CD4-positive, alpha-beta T cell (primary cell): ENCODE measurements around the gene SLCO1A2. TPM values are rescaled to one million over a fixed set of nuclear protein-coding genes. Genes with fewer than 3 reads are reported as not detected.

Experiments used
- ATAC-seq: fragments of 200-7000 bp; cut with Tn5 transposase; one replicate; pipeline ENCODE4 v1.10.0; 2022; ENCODE audit warnings: mild to moderate bottlenecking; ENCODE audit not compliant: poor library complexity
- CTCF ChIA-PET: fragments of 350-600 bp; sonication (Branson Sonifier 250); formaldehyde crosslinking; loops from one replicate; lab custom pipeline; 2021; ENCODE audit warnings: antibody characterized with exemption, inconsistent platforms; lab: Charles Lee
- POLR2A ChIA-PET: fragments of 350-600 bp; sonication (Branson Sonifier 250); formaldehyde crosslinking; loops from one replicate; lab custom pipeline; 2021; ENCODE audit warnings: antibody characterized with exemption, inconsistent platforms; lab: Charles Lee
- DNase-seq, 14 experiments: peaks; one replicate each; pipeline ENCODE4 v3.0.0-alpha.2; 2013 to 2020; ENCODE audit warnings: mixed read lengths in 2 of 14
- H3K27ac ChIP-seq, 2 donors: one replicate each; pipeline versions ENCODE4 v1.5.1 to v1.7.0; 2013; ENCODE audit warnings: low read length in 2 of 2, low read depth in 1 of 2, mild to moderate bottlenecking in 1 of 2
- H3K27me3 ChIP-seq, 2 experiments: 1 replicate in 1 of 2; 2 replicates in 1 of 2; pipeline versions ENCODE4 v1.6.1 to v1.7.0; 2013; ENCODE audit warnings: low read length in 2 of 2, control low read depth in 1 of 2, mild to moderate bottlenecking in 1 of 2, moderate library complexity in 1 of 2; ENCODE audit not compliant: insufficient read depth in 2 of 2, control insufficient read depth in 1 of 2
- H3K36me3 ChIP-seq: one replicate; pipeline ENCODE4 v1.6.1; 2013; ENCODE audit warnings: low read length, control low read depth; ENCODE audit not compliant: insufficient read depth
- H3K4me1 ChIP-seq: one replicate; pipeline ENCODE4 v1.6.1; 2013; ENCODE audit warnings: low read length, control low read depth; ENCODE audit not compliant: insufficient read depth
- H3K4me3 ChIP-seq: one replicate; pipeline ENCODE4 v1.5.1; 2013; ENCODE audit warnings: mild to moderate bottlenecking, low read length, moderate library complexity
- H3K9me3 ChIP-seq, 2 experiments: 1 replicate in 1 of 2; 2 replicates in 1 of 2; pipeline versions ENCODE4 v1.6.1 to v1.7.0; 2013; ENCODE audit warnings: low read length in 2 of 2, mild to moderate bottlenecking in 2 of 2, control low read depth in 1 of 2, moderate library complexity in 1 of 2; ENCODE audit not compliant: control insufficient read depth in 1 of 2, insufficient read depth in 1 of 2
- H3K27ac Mint-ChIP-seq: one replicate; pipeline ENCODE4 v1.8.0; 2020; ENCODE audit warnings: mixed read lengths
- H3K27me3 Mint-ChIP-seq: one replicate; pipeline ENCODE4 v1.8.0; 2021; ENCODE audit warnings: mixed read lengths
- H3K36me3 Mint-ChIP-seq: one replicate; pipeline ENCODE4 v1.8.0; 2021; ENCODE audit warnings: low read depth, mixed read lengths
- H3K4me1 Mint-ChIP-seq: one replicate; pipeline ENCODE4 v1.8.0; 2021; ENCODE audit warnings: low read depth, mixed read lengths
- H3K4me3 Mint-ChIP-seq: one replicate; pipeline ENCODE4 v1.8.0; 2020; ENCODE audit warnings: mild to moderate bottlenecking, mixed read lengths
- H3K9me3 Mint-ChIP-seq: one replicate; pipeline ENCODE4 v1.8.0; 2020; ENCODE audit warnings: mixed read lengths
- CTCF ChIP-seq: fragments of 200-600 bp; IDR thresholded peaks from one replicate; pipeline ENCODE4 v1.8.0; 2022; ENCODE audit warnings: antibody characterized with exemption, mild to moderate bottlenecking
- intact Hi-C, 2 experiments: fragments of 100-400 bp; cut with DNase I in 1 of 2; cut with micrococcal nuclease in 1 of 2; formaldehyde crosslinking; loops; one replicate each; pipeline versions ENCODE4 v1.15.1 to v1.9.0; 2023 to 2025; cut with DNase I, micrococcal nuclease
- total RNA-seq, 174 experiments: library from RNA in 2 of 174; stranded (reverse) in 2 of 174; gene quantifications; one replicate each; pipeline ENCODE4 v1.2.3 and lab custom pipeline; 2021 to 2026

Gene SLCO1A2
- total RNA-seq, 2 experiments from 2014 or later = not detected

GRCh38 chr12:21221778-21222177 lies 112.9 kb downstream of the SLCO1A2 start:
- ChIA-PET POLR2A (no interaction called here), CTCF (no interaction called here)
- no peaks in the 10 kb centered on the region for H3K27me3 Mint-ChIP-seq
- H3K36me3 Mint-ChIP-seq = no peaks in the 10 kb centered on the region
- intact Hi-C loops = no loop called here
- H3K27ac Mint-ChIP-seq = no peak overlapping the region
- Histone ChIP-seq H3K4me1 (no peaks in the 10 kb centered on the region), H3K9me3 (no peaks in the 10 kb centered on the region), H3K27ac (no peak overlapping the region), H3K36me3 (no peaks in the 10 kb centered on the region), H3K27me3 (no peaks in the 10 kb centered on the region), H3K4me3 (no peak overlapping the region)
- no peak for TF ChIP-seq CTCF
- no peaks in the 10 kb centered on the region for H3K9me3 Mint-ChIP-seq
- no peak overlapping the region for H3K4me3 Mint-ChIP-seq
- DNase-seq (no peak), ATAC-seq (no peak)
- no peaks in the 10 kb centered on the region for H3K4me1 Mint-ChIP-seq

- DNase-seq (no peak), ATAC-seq (no peak)
- no peaks in the 10 kb centered on the region for H3K27me3 ChIP-seq
- no peak overlapping the region for H3K4me3 Mint-ChIP-seq
- no peaks in the 10 kb centered on the region for H3K9me3 ChIP-seq
- no peak for TF ChIP-seq CTCF
- H3K36me3 ChIP-seq = no peaks in the 10 kb centered on the region
- no peaks in the 10 kb centered on the region for H3K36me3 Mint-ChIP-seq
- H3K27ac Mint-ChIP-seq = no peak overlapping the region
- intact Hi-C loops = no loop called here
- POLR2A ChIA-PET = no interaction called here
- no peaks in the 10 kb centered on the region for H3K27me3 Mint-ChIP-seq
- no peak overlapping the region for H3K27ac ChIP-seq
- H3K4me1 ChIP-seq = no peaks in the 10 kb centered on the region
- H3K4me3 ChIP-seq = no peak overlapping the region
- CTCF ChIA-PET = no interaction called here
- no peaks in the 10 kb centered on the region for H3K4me1 Mint-ChIP-seq
- H3K9me3 Mint-ChIP-seq = no peaks in the 10 kb centered on the region
These were observed 113.6 kb downstream of the SLCO1A2 start for GRCh38 chr12:21221072-21221471.

- no peaks in the 10 kb centered on the region for H3K36me3 Mint-ChIP-seq
- no peak overlapping the region for H3K27ac Mint-ChIP-seq
- no peak for TF ChIP-seq CTCF
- DNase-seq (no peak), ATAC-seq (no peak)
- Histone ChIP-seq H3K9me3 (no peaks in the 10 kb centered on the region), H3K27me3 (no peaks in the 10 kb centered on the region), H3K4me3 (no peak overlapping the region), H3K27ac (no peak overlapping the region), H3K36me3 (no peaks in the 10 kb centered on the region), H3K4me1 (no peaks in the 10 kb centered on the region)
- H3K9me3 Mint-ChIP-seq = no peaks in the 10 kb centered on the region
- ChIA-PET POLR2A (no interaction called here), CTCF (no interaction called here)
- no peaks in the 10 kb centered on the region for H3K27me3 Mint-ChIP-seq
- no peaks in the 10 kb centered on the region for H3K4me1 Mint-ChIP-seq
- intact Hi-C loops = no loop called here
- H3K4me3 Mint-ChIP-seq = no peak overlapping the region
These were observed 114.5 kb downstream of the SLCO1A2 start for GRCh38 chr12:21220266-21220665.
